HEK293 (cell line): ENCODE measurements around the gene NPAS2.

Experiments used
- CTCF ChIA-PET: fragments of 350-600 bp; formaldehyde crosslinking; extraction: SDS; loops from one replicate; lab custom pipeline; 2021; ENCODE audit warnings: antibody characterized with exemption; lab: Yijun Ruan, JAX
- POLR2A ChIA-PET: fragments of 300-600 bp; formaldehyde crosslinking; extraction: SDS; loops from one replicate; lab custom pipeline; 2020; ENCODE audit warnings: antibody characterized with exemption, inconsistent platforms; lab: Yijun Ruan, JAX
- H3K27ac ChIP-seq: fragments of 200-500 bp; sonication (Bioruptor generic); 2 replicates; pipeline ENCODE4 v1.5.1; 2014; ENCODE audit warnings: low read depth, low read length, control low read depth, inconsistent platforms; ENCODE audit errors: extremely low read depth
- H3K36me3 ChIP-seq, 2 experiments: fragments of 200-500 bp in 1 of 2; sonication (Bioruptor generic) in 1 of 2; 1 replicate in 1 of 2; 2 replicates in 1 of 2; pipeline ENCODE4 v1.5.1; 2014 to 2017; ENCODE audit warnings: inconsistent platforms in 2 of 2, low read length in 2 of 2; ENCODE audit not compliant: control insufficient read depth in 2 of 2, insufficient read depth in 1 of 2
- H3K4me1 ChIP-seq: fragments of 200-500 bp; sonication (Bioruptor generic); 2 replicates; pipeline ENCODE4 v1.5.1; 2014; ENCODE audit warnings: mild to moderate bottlenecking, low read length, inconsistent platforms; ENCODE audit not compliant: control insufficient read depth, insufficient read depth
- H3K4me3 ChIP-seq: 2 replicates; pipeline ENCODE4 v1.5.1; 2011; ENCODE audit warnings: low read depth, mild to moderate bottlenecking, control low read depth, low read length, moderate library complexity
- H3K9me3 ChIP-seq: fragments of 200-500 bp; sonication (Bioruptor generic); 2 replicates; pipeline ENCODE4 v1.5.1; 2014; ENCODE audit warnings: low read depth, low read length, inconsistent platforms; ENCODE audit not compliant: control insufficient read depth, insufficient read depth
- MYNN ChIP-seq: fragments of 450-650 bp; formaldehyde crosslinking; IDR thresholded peaks from 2 replicates; pipeline ENCODE4 v1.5.1; 2016; ENCODE audit warnings: missing biosample characterization, missing genetic modification characterization, borderline replicate concordance
- RBAK ChIP-seq: fragments of 450-650 bp; formaldehyde crosslinking; IDR thresholded peaks from 2 replicates; pipeline ENCODE4 v1.5.1; 2016; ENCODE audit warnings: missing biosample characterization, missing genetic modification characterization
- REPIN1 ChIP-seq: fragments of 450-650 bp; formaldehyde crosslinking; IDR thresholded peaks from 2 replicates; pipeline ENCODE4 v1.5.1; 2017; ENCODE audit warnings: missing biosample characterization, missing genetic modification characterization, low read depth
- SCRT1 ChIP-seq: fragments of 450-650 bp; formaldehyde crosslinking; IDR thresholded peaks from 2 replicates; pipeline ENCODE4 v1.5.1; 2016; ENCODE audit warnings: missing biosample characterization, missing genetic modification characterization, borderline replicate concordance
- TCF7L2 ChIP-seq: IDR thresholded peaks from 2 replicates; pipeline ENCODE4 v1.6.1; 2011; ENCODE audit warnings: low read depth, mild to moderate bottlenecking, inconsistent platforms, low read length, moderate library complexity, borderline replicate concordance
- TRIM28 ChIP-seq: IDR thresholded peaks from 2 replicates; pipeline ENCODE4 v1.6.1; 2011; ENCODE audit warnings: low read length, control low read depth, borderline replicate concordance
- ZFP3 ChIP-seq: fragments of 450-650 bp; formaldehyde crosslinking; IDR thresholded peaks from 2 replicates; pipeline ENCODE4 v1.5.1; 2016; ENCODE audit warnings: low read depth, missing biosample characterization, missing genetic modification characterization
- ZIC2 ChIP-seq: fragments of 450-650 bp; formaldehyde crosslinking; IDR thresholded peaks from 2 replicates; pipeline ENCODE4 v1.5.1; 2016; ENCODE audit warnings: missing biosample characterization, missing genetic modification characterization
- ZNF121 ChIP-seq: fragments of 450-650 bp; formaldehyde crosslinking; IDR thresholded peaks from 2 replicates; pipeline ENCODE4 v1.5.1; 2016; ENCODE audit warnings: missing biosample characterization, missing genetic modification characterization
- ZNF157 ChIP-seq: fragments of 450-650 bp; formaldehyde crosslinking; IDR thresholded peaks from 2 replicates; pipeline ENCODE4 v1.5.1; 2016; ENCODE audit warnings: missing biosample characterization, missing genetic modification characterization
- ZNF175 ChIP-seq: fragments of 450-650 bp; formaldehyde crosslinking; IDR thresholded peaks from 2 replicates; pipeline ENCODE4 v1.5.1; 2016; ENCODE audit warnings: missing biosample characterization, missing genetic modification characterization
- ZNF24 ChIP-seq: fragments of 450-650 bp; formaldehyde crosslinking; IDR thresholded peaks from 2 replicates; pipeline ENCODE4 v1.5.1; 2016; ENCODE audit warnings: missing biosample characterization, missing genetic modification characterization
- ZNF302 ChIP-seq: fragments of 450-650 bp; formaldehyde crosslinking; IDR thresholded peaks from 2 replicates; pipeline ENCODE4 v1.5.1; 2016; ENCODE audit warnings: missing biosample characterization, missing genetic modification characterization, low read depth
- ZNF398 ChIP-seq: fragments of 450-650 bp; formaldehyde crosslinking; IDR thresholded peaks from 2 replicates; pipeline ENCODE4 v1.5.1; 2017; ENCODE audit warnings: missing biosample characterization, missing genetic modification characterization
- ZNF423 ChIP-seq: fragments of 450-650 bp; formaldehyde crosslinking; IDR thresholded peaks from 2 replicates; pipeline ENCODE4 v1.5.1; 2016; ENCODE audit warnings: missing biosample characterization, missing genetic modification characterization
- ZNF473 ChIP-seq: fragments of 450-650 bp; formaldehyde crosslinking; IDR thresholded peaks from 2 replicates; pipeline ENCODE4 v1.5.1; 2017; ENCODE audit warnings: missing biosample characterization, missing genetic modification characterization
- ZNF544 ChIP-seq: fragments of 450-650 bp; formaldehyde crosslinking; IDR thresholded peaks from 2 replicates; pipeline ENCODE4 v1.5.0; 2017; ENCODE audit warnings: missing biosample characterization, missing genetic modification characterization
- ZNF600 ChIP-seq: fragments of 450-650 bp; formaldehyde crosslinking; IDR thresholded peaks from 2 replicates; pipeline ENCODE4 v1.5.1; 2016; ENCODE audit warnings: missing biosample characterization, missing genetic modification characterization
- ZNF768 ChIP-seq: fragments of 450-650 bp; formaldehyde crosslinking; IDR thresholded peaks from 2 replicates; pipeline ENCODE4 v1.5.1; 2018; ENCODE audit warnings: missing biosample characterization, mild to moderate bottlenecking, missing genetic modification characterization
- ZNF791 ChIP-seq: fragments of 450-650 bp; formaldehyde crosslinking; IDR thresholded peaks from 2 replicates; pipeline ENCODE4 v1.5.1; 2016; ENCODE audit warnings: missing biosample characterization, missing genetic modification characterization
- ZXDB ChIP-seq: fragments of 450-650 bp; formaldehyde crosslinking; IDR thresholded peaks from 2 replicates; pipeline ENCODE4 v1.5.1; 2016; ENCODE audit warnings: missing biosample characterization, missing genetic modification characterization
- TF ChIP-seq, protein P1 (sequence below): fragments of 450-650 bp; formaldehyde crosslinking; IDR thresholded peaks from 2 replicates; pipeline ENCODE4 v1.5.1; 2016; ENCODE audit warnings: missing biosample characterization, missing genetic modification characterization
- TF ChIP-seq, protein P2 (sequence below): fragments of 450-650 bp; formaldehyde crosslinking; IDR thresholded peaks from 2 replicates; pipeline ENCODE4 v1.5.1; 2016; ENCODE audit warnings: missing biosample characterization, missing genetic modification characterization

Gene NPAS2

GRCh38 chr2:101022221-101022620, 202.3 kb downstream of the NPAS2 start:
- CTCF ChIA-PET: interaction anchor here (0.6 to 1.9 kb wide), 6 partner anchors 9 to 415 kb away, joined by 3 to 4 read pairs (median 4); no protein-coding TSS in a partner anchor
- TF ChIP-seq TRIM28: no peak
- TF ChIP-seq ZNF791: no peak
- no peak for TF ChIP-seq ZNF768 (tag by site-specific recombination)
- TF ChIP-seq, all 188 proteins: peak for 0
- Histone ChIP-seq H3K9me3 (no peaks in the 10 kb centered on the region), H3K4me1 (no peaks in the 10 kb centered on the region), H3K36me3 (peaks cover 14 to 56% of the 10 kb centered on the region in 2 experiments), H3K27ac (no peak overlapping the region), H3K4me3 (no peak overlapping the region)
- POLR2A ChIA-PET: no interaction called here

DNA sequence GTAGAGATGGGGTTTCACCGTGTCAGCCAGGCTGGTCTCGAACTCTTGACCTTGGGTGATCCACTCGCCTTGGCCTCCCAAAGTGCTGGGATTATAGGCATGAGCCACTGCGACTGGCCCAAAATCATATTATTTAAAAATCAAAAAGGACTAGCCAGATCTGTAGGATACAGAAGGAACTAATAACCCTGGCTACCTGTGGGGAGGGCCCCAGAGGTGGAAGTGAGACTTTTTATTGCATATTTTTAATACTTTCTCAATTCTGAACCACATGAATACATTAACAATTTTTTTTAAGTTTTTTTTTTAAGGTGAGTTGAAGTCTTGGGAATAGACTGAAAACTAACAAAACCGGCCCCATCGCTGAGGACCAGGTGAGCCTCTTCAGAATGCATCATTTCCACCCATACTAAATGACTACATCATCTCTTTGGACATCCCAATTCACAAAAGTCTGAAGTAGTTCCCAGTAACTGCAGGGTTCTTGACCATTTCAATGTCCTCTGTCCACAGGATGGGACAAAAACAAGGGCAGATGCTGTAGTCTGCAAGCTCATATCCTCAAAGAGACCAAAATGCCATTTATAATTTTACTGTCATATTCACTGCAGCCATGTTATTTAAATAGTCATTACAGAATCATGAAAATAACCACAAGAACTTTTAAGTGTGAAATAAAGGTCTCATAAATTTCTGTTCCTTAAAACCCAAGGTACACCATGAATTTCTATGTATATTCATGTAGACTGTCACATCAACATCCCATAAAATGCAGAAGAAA, 203.6 kb downstream of the NPAS2 start:
- Histone ChIP-seq H3K9me3 (no peaks in the 10 kb centered on the region), H3K27ac (no peak overlapping the region), H3K36me3 (peaks cover 14 to 57% of the 10 kb centered on the region in 2 experiments), H3K4me1 (no peaks in the 10 kb centered on the region), H3K4me3 (no peak overlapping the region)
- TF ChIP-seq ZNF473 (tag by site-specific recombination) (no peak), ZIC2 (no peak), ZXDB (no peak), MYNN (tag by site-specific recombination) (no peak), ZNF175 (tag by site-specific recombination) (no peak), ZNF302 (tag by site-specific recombination) (no peak), SCRT1 (tag by site-specific recombination) (no peak), ZNF24 (no peak), ZNF544 (tag by site-specific recombination) (no peak), REPIN1 (tag by site-specific recombination) (no peak), ZNF121 (no peak), TCF7L2 (no peak), ZFP3 (tag by site-specific recombination) (no peak), ZNF423 (no peak)
- TF ChIP-seq, protein P1, sequence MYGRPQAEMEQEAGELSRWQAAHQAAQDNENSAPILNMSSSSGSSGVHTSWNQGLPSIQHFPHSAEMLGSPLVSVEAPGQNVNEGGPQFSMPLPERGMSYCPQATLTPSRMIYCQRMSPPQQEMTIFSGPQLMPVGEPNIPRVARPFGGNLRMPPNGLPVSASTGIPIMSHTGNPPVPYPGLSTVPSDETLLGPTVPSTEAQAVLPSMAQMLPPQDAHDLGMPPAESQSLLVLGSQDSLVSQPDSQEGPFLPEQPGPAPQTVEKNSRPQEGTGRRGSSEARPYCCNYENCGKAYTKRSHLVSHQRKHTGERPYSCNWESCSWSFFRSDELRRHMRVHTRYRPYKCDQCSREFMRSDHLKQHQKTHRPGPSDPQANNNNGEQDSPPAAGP (tag by site-specific recombination): no peak
- POLR2A ChIA-PET: no interaction called here
- CTCF ChIA-PET: no interaction called here

GRCh38 chr2:101025561-101025960, 205.6 kb downstream of the NPAS2 start:
- Histone ChIP-seq H3K36me3 (peaks cover 3 to 51% of the 10 kb centered on the region in 2 experiments; a peak in 2 of 3 replicates), H3K27ac (no peak overlapping the region), H3K4me3 (no peak overlapping the region), H3K4me1 (no peaks in the 10 kb centered on the region)
- ChIA-PET POLR2A (no interaction called here), CTCF (interaction anchor here (0.6 to 2.4 kb wide), 4 partner anchors 13 to 379 kb away, joined by 3 to 9 read pairs (median 4); no protein-coding TSS in a partner anchor)
- TF ChIP-seq, protein P2, sequence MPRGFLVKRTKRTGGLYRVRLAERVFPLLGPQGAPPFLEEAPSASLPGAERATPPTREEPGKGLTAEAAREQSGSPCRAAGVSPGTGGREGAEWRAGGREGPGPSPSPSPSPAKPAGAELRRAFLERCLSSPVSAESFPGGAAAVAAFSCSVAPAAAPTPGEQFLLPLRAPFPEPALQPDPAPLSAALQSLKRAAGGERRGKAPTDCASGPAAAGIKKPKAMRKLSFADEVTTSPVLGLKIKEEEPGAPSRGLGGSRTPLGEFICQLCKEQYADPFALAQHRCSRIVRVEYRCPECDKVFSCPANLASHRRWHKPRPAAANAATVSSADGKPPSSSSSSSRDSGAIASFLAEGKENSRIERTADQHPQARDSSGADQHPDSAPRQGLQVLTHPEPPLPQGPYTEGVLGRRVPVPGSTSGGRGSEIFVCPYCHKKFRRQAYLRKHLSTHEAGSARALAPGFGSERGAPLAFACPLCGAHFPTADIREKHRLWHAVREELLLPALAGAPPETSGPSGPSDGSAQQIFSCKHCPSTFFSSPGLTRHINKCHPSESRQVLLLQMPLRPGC: no peak
- TF ChIP-seq ZNF600: no peak
- no peak for TF ChIP-seq RBAK (tag by site-specific recombination)
- no peak for TF ChIP-seq ZNF157
- TF ChIP-seq ZNF398 (tag by site-specific recombination): no peak
- TF ChIP-seq, all 188 proteins: peak for 0
- no peaks in the 10 kb centered on the region for H3K9me3 ChIP-seq
